Subcutaneous adipose tissue (tissue), 4 donors: ENCODE results near the gene GABRA4. TPM values are rescaled to one million over a fixed set of nuclear protein-coding genes. Genes with fewer than 3 reads are reported as not detected.

Source experiments
- total RNA-seq, 4 donors: library from RNA; depleted of rRNA; stranded (reverse); fragments of >200 nt; gene quantifications; one replicate each; pipeline ENCODE4 v1.1.0, GENCODE V29; 2016
- TF ChIP-seq, protein P1 (sequence below): fragments of 450-650 bp; IDR thresholded peaks from one replicate; pipeline ENCODE4 v1.5.1; 2016; ENCODE audit warnings: low read depth, mild to moderate bottlenecking, control low read depth, antibody characterized with exemption, moderate library complexity

The GABRA4 gene
- total RNA-seq, 4 donors from 2014 or later = not detected

DNA sequence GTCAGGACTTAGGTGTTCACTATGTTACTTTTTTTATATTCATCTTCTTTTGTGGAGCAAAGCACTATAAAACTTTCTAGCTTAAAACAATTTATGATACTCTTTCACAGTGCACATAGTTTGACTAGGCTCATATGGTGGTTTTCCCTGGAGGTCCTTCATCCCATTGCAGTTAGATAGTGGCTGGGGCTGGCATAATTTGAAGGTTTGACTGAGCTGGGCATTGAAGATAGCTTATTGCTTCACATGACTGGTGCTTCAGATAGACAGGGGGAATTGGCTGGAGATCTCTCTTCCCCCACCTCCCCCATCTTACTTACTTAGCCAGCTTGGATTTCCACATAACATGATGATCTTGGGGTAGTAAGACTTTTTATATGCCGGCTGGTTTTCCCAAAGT lies 7.0 kb upstream of the GABRA4 start:
- TF ChIP-seq, protein P1, sequence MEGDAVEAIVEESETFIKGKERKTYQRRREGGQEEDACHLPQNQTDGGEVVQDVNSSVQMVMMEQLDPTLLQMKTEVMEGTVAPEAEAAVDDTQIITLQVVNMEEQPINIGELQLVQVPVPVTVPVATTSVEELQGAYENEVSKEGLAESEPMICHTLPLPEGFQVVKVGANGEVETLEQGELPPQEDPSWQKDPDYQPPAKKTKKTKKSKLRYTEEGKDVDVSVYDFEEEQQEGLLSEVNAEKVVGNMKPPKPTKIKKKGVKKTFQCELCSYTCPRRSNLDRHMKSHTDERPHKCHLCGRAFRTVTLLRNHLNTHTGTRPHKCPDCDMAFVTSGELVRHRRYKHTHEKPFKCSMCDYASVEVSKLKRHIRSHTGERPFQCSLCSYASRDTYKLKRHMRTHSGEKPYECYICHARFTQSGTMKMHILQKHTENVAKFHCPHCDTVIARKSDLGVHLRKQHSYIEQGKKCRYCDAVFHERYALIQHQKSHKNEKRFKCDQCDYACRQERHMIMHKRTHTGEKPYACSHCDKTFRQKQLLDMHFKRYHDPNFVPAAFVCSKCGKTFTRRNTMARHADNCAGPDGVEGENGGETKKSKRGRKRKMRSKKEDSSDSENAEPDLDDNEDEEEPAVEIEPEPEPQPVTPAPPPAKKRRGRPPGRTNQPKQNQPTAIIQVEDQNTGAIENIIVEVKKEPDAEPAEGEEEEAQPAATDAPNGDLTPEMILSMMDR = no peak

DNA sequence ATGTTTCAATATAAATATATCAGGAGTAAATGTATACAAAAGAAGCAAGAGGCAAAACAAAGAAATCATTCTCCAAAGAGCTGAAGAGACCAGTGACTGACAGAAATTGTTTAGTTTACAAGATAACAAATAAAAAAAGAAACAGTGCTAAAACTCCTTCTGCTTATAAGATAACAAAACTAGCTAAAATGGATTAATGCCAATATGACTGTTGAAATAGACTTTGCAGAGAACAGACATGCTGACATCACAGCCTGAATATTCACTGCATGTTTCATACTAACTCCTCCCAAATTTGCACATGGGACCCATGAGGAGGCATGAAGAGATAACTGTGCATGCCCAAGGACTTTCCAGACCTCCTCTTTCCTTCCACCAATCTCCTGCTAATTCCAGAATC lies 6.2 kb upstream of the GABRA4 start:
- TF ChIP-seq, protein P1 = no peak

DNA sequence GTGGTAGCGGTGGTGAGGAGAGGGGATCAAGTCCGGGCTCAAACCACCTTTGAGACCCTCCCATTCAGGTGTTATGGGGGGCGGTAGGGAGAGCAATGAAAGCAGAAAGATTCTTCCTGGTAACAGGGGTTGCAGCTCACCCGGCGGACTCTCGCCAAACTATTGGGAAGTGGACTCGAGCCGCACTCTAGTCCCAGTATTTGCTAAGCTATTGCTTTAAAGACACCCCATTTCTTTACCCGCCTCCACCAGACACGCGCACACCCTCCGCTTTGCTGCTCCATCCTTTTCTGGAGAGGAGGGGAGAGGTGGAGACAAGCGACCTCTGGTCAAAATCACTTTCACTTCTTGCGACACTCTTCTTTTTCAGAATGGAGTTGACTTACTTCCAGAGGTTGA lies 625 bp upstream of the GABRA4 start:
- TF ChIP-seq, protein P1 = no peak

DNA sequence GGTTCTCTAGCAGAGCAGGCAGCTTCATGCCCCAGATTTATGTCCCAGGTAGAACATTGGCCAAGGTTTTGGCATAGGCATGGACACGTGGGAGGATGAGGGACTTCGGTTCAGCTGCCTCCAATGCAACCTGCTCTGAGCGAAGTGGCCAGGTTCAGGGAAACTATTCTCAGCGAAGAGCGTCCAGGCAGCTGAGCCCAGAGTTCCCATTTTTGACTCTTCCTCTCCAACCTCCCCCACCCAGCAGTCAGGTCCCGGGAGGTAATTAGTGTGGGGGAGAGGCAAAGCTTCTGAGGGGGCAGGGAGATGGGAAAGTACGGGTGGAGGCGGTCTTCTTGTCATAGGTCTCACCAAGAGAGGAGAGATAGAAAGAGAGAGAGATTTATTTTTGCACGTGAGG lies 1.0 kb downstream of the GABRA4 start:
- TF ChIP-seq, protein P1 = no peak

DNA sequence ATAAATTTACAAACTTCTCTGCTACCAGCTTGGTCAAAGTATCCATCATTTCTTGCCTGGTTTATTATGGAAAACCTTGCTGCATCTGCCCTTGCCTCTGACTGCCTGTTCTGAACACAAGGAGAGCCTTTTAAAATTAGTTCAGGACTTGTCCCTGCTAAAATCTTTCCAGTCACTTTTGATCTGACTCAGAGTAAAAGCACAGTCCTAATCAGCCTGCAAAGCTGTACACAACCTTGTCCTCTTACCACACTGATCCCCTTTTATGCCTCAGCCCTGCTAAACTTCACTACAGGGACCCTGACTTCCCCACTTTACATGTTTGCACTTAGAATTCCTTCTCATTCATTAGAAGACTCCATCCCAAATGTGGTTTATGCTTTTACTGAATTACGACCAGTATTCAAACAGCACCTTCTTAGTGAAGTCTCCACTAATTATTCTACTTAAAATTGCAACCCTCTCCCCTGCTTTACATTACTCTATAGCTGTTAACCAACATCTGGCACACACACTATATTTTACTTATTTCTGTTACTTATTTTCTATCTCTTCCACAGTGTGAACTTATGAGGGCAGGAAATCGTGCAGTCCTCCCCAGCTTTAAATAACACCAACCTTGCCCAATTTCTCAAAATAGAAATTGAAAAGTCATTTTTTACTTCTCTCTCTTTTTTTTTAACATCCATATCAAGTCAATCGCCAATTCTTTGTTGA lies 6.3 kb downstream of the GABRA4 start:
- TF ChIP-seq, protein P1 = no peak

DNA sequence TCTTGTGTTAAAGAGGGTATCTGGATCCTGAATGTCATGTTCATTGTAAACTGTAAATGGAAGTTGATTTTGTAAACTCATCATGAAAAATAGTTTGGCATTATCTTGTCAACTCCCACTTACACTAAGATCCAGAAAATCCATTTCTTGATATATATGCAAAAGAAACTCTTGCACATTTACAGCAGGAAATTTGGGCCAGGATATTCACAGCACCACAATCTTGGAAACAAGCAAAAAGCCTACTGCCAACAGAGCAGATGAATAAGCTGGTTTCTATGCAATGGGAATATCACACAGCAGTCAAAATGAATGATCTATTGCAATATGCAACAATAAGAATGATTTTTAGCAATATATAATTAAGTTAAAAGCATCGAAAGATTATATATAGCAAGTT lies 8.6 kb downstream of the GABRA4 start:
- TF ChIP-seq, protein P1 = no peak

DNA sequence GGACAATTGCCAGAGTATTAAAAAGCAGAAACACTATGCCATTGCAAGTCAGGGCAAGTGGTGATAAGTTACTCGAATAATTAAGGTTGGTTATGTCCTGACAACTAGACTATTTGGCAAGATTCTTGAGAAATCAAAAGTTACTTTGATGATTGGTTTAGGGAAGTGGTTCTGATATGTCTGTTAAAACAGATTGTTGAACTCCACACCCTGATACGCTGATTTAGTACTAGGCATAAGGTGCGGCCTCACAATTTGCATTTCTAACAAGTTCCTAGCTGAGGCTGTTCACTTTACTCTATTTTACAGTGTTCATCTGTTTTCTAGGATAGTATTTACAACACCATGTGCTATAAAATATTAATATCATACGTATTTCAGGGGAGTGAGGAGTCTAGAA lies 12.5 kb downstream of the GABRA4 start:
- TF ChIP-seq, protein P1 = no peak
